Measurements from ENCODE around the gene SLC12A7.
A peak's percentile ranks its signal among the peaks of the same experiment; 100 is the strongest.
"Not testable (repeated sequence)": the region's sequence is repeated elsewhere in the genome, so short reads cannot be mapped to it uniquely, and the experiment has no call there.

SLC12A7 gene

DNA sequence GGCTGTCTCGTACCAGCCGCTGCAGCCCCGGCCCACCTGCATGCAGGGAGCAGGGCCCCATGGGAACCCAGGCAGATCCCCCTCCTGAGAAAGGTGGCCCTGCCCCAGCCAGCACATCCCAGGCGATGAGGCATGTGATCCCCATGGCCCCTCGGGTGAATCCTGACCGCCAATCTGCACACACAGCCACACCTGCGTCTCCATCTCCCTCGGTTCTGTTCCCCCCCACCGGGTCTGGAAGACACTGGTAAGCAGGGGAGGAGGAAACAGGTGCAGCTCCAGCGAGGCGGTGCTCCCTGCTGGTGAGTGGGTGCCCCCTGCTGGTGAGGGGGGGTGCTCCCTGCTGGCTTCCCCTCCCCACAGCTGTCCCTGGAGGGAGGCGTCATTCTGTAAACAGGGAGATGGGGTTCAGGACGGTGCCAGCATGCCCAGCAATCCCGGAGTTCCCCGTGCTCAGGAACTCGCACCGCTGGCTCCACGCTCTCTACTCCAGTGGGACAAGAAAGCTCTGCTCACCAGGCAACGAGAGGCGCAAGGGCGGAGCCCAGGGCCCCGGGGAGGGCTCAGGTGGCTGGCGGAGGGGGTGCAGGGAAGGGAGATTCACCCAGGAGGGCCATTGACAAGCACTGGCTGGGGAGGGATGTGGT, 28.4 kb upstream of the SLC12A7 start:
- peak; percentile 46 for DNase-seq

GRCh38 chr5:1139331-1140170, 27.7 kb upstream of the SLC12A7 start:
- no peak for DNase-seq

DNA sequence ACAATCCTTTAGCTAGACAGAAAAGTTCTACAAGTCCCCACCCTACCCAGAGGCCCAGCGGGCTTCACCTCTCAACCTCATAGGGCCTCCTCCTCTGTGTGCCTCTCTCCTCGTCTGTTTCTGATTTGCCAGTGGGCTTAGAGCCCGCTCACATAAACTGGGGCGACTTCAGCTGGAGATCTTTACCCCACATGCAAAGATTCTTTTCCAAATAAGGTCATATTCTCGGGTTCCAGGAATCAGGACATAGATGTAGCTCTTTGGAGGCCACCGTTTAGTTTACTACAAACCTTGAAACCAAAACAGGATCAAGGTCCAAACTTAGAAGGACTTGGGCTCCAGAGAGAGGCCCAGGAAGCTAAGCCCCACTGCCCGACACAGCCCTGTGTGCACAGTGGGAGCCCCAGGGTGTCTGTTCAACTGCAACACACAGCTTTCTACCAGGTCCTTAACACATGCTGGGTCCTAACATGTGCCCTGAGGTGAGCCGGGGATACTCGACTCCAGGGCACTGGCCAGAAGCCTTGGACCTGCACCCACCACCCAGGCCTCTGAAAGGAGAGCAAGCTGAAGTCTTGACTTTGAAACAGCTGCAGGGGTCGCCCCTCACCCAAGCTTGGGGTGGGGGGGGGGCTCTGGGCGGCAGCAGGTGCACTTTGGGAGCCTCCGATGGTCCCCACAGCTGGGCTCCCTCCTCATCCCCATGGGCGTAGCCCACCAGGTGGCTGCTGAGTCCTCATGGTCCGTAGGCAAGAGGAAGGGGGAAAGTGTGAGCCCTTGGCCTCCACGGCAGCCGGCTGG, 26.8 kb upstream of the SLC12A7 start:
- no peak for DNase-seq

DNA sequence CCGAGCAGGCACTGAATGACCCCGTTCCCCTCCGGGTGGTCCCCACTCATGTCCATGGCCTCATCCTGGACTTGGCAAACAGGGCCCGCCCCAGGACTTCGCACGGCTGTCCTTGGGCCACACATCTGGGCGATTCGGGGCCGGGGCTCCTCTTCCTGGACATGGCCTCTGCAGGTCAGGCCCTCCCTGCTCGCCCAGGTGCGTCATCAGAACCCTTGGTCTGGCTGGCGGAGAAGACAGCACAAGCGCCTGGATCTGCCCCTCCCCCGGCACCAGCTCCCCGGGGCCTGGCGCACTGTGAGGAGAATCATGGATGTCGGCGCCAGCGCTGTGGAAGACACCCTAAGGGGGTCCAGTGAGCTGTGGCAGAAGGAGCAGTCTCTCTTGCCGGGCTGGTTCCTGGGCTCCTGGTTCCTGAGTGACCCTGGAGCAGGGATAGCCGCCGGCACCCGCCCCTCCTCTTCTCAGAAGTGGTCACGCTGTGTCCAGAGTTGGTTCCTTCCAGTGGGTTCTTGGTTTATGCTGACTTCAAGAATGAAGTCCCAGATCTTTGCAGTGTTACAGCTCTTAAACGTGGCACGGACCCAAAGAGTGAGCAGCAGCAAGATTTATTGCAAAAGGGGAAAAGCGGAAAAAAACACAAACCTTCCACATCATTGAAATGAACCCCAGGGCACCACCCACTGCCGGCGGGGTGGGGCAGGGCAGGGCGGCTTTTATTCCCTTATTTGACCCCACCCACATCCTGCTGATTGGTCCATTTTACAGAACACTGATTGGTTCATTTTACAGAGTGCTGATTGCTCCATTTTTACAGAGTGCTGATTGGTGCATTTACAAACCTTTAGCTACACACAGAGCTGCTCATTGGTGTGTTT, 25.9 kb upstream of the SLC12A7 start:
- DNase-seq, result peak; percentile 54

DNA sequence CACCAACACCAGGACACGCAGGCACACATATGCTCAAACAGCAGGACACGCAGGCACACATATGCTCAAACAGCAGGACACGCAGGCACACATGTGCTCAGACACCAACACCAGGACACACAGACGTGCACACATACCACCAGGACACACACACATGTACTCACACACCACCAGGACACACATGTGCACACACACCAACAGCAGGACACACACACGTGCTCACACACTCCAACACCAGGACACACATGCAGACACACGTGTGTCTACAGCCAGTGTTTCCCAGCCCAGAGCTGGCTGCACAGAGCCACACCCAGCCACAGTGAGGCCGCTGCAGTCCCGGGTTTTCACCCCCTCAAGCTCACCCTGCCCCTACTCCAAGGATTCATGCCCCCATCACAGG, 25.0 kb upstream of the SLC12A7 start:
- no peak for DNase-seq

GRCh38 chr5:1135696-1136525, 24.0 kb upstream of the SLC12A7 start:
- DNase-seq, result no peak

DNA sequence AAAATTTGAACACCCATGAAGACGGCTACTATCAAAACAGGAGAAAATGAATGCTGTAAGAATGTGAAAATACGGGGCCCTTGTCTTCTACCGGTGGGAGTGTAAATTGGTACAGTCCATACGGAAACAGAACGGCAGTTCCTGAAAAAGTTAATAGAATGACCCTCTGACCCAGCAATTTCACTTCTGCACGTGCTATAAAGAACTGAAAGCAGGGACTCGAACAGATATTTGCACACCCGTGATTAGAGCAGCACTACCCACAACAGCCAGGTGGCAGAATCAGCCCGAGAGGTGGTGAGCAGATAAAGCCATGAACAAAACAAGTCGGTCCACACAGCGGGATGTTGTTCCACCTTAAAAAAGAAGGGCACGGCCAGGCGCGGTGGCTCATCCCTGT, 22.6 kb upstream of the SLC12A7 start:
- peak; percentile 96 for DNase-seq

GRCh38 chr5:1133510-1134201, 21.8 kb upstream of the SLC12A7 start:
- DNase-seq, result peak; percentile 49

DNA sequence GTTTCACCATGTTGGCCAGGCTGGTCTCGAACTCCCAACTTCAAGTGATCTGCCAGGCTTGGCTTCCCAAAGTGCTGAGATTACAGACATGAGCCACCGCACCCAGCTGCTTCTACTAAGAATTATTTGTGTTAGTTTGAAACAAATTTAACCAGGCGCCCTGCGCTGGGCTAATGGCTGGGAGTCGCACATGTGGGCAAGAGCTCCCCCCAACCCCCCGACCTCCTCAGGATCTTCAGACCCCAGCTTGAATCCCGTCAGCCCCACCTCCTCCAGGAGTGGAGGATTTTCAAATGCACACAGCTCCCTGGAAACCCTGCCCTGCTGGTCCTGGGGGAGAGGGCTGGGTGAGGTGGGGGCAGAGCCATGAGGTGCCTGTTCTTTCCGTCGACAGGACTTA, 21.2 kb upstream of the SLC12A7 start:
- no peak for DNase-seq

GRCh38 chr5:1132570-1132969, 20.7 kb upstream of the SLC12A7 start:
- DNase-seq, result no peak

- no peak for DNase-seq
Observed at GRCh38 chr5:1131726-1132125, 19.9 kb upstream of the SLC12A7 start.

DNA sequence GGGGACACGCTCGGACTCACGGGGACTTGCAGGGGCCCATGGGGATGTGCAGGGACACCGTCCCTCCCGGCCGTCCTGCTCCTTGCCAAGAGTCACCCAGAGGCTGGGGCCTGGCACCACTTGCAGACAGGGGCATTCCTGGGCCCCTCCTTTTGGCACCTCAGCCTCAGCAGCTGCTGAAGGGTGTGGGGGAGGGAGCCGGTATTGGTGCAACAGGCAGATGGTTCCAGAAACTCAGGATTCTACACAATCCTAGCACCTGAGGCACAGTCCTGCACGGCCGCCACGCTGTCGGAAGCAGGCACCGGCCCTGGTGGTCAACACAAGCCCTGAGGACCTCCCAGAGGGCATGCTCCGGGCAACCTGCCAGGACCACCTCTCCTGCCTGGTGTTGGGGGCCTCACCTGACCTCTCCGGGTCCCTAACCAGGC, 19.3 kb upstream of the SLC12A7 start:
- DNase-seq, result no peak

GRCh38 chr5:1130218-1130946, 18.5 kb upstream of the SLC12A7 start:
- no peak for DNase-seq

- DNase-seq, result no peak
Observed at GRCh38 chr5:1129711-1130055, 17.8 kb upstream of the SLC12A7 start.

DNA sequence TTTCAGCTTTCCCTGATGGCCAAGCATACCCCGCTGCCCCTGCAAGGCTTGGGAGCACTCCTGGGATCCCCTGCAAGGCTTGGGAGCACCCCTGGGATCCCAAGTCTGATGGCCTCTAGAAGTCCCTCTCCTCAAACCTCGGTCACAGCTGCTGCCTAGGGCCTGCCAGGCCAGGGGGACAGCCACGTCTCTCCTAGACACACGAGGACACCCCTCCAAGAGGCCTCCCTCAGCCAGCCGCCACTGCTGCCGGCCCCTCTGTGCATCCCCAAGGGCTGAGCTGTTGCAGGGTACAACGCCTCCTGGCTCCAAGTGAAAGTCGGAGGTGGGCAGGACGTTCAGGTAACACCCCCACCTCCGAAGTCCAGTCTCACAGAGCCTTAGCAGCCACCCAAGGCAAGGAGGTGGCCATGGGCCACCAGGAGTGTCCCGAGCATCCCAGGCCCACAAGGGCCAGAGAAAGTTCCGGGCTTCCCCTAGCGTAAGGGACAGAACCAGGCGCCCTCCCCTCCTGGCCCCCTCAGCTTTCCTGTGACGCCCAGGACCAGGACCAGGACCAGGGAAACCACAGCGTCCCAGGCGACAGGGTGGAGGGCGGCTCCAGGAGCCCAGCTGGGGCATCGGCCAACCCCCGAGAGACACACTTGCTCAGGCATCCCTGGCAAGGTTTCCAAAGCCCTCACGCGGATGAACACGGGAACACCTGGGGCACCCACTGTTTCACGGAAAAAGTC, 17.3 kb upstream of the SLC12A7 start:
- DNase-seq, result no peak

DNA sequence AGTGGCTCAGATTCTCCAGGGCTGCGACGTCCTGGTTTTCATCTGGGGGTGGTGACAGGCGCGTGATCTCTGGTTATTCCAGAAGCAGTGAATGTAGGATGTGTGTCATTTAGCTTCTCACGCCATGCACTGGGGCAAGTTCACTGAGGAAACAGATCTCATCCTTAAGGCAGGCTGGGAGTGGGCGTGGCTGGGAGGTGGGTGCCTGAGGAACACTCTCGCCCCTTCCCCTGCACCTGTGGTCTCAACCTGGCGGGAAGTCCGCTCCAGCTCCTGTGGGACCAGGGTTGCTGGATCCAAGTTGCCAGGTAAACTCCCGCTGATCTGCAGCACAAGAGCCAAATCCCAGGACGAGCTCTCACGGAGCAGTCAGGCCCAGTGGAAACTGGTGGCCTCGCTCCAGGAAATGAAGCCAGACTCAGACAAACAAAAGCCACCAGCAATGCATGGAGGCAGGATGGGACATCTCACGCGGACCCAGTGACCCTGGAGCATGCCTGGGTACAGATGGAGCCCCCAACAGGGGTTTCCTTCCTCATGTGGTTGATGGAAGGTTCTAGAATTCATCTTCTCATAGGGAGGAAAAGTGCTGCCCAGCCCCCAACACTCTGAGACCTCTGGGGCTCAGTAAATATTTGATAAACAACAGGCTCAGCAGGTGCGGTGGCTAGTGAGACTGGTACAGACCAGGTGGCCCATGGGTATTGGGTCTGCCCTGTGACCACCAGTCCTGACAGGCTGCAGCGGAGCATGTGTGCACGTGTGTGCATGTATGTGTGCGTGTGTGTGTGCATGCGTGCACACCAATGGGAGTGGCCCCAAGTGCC, 16.3 kb upstream of the SLC12A7 start:
- DNase-seq, result no peak

DNA sequence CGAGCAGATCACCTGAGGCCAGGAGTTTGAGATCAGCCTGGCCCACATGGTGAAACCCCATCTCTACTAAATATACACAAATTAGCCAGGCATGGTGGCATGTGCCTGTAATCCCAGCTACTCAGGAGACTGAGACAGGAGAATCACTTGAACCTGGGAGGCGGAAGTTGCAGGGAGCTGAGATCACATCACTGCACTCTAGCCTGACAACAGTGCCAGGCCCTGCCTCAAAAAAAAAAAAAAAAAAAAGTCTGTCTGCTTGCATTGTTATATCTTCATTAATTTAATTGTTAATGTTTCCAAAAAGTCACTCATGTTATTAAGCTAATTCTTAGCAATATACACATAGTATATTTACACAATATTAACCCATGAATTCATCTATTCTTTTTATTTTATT, 13.8 kb upstream of the SLC12A7 start:
- DNase-seq, result not testable (repeated sequence)

DNA sequence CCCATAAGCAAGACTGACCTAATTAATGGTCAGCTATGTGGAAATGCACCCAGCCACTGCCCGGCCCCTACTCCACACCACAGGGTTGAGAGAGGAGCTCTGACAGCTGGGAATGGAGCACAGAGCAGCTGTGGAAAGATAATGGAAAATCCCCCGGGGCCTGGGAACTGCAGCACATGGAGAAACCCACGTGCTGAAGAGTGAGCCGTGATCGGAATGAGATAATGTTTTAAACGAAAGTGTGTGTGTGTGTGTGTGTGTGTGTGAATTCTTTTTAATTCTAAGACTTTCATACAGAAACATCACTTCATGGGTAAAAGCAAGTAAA, 13.1 kb upstream of the SLC12A7 start:
- DNase-seq, result no peak
